Activated naive CD4-positive, alpha-beta T cell treated with anti-CD3 and anti-CD28 coated beads, Interleukin-2, amount 50 U/mL, for 72 hours (primary cell): ENCODE measurements around the gene ERFE. TPM values are rescaled to one million over a fixed set of nuclear protein-coding genes. Genes with fewer than 3 reads are reported as not detected.

Experiments used
- ATAC-seq, 2 donors: fragments of 150-1000 bp; cut with Tn5 transposase; 2 replicates each; pipeline ENCODE4 v1.10.0; 2021; ENCODE audit warnings: mild to moderate bottlenecking in 2 of 2, moderate library complexity in 2 of 2
- DNase-seq, 2 donors: peaks; one replicate each; pipeline ENCODE4 v3.0.0; 2021 to 2022; ENCODE audit warnings: low spot score in 2 of 2
- H3K27ac Mint-ChIP-seq, 2 donors: one replicate each; pipeline ENCODE4 v1.8.0; 2022; ENCODE audit warnings: mild to moderate bottlenecking in 2 of 2, mixed read lengths in 2 of 2
- H3K36me3 Mint-ChIP-seq, 2 donors: one replicate each; pipeline ENCODE4 v1.8.0; 2022; ENCODE audit warnings: mixed read lengths in 2 of 2
- H3K9me3 Mint-ChIP-seq, 2 donors: one replicate each; pipeline ENCODE4 v1.8.0; 2022; ENCODE audit warnings: mixed read lengths in 2 of 2
- total RNA-seq, 2 donors: library from RNA; stranded (reverse); gene quantifications; one replicate each; pipeline ENCODE4 v1.2.3, GENCODE V29; 2022

ERFE gene
- total RNA-seq, 2 donors from 2014 or later: 0.60 TPM; not detected in 1

DNA sequence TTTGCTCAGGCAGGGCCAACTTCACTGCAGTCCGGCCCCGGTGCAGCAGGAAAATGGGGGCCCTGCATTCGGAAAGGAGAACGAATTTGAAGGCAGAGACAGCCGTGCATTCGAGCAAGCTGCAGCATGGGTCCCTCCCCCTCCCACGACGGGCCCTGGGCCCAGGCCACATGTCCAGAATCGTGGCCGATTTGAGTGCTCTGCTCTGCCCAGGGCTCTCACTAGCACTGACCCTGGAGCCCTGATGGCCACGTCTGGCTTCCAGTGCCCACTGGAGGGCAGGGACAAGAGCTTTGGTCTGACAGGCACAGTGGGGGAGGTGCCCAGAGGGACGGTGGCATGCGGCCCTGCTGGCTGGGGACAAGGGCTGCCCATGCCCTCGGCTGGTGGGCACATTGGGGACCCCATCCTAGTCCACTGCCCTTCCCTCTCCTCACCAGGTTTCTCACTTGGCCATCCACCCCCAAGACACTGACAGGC is 34.7 kb upstream of the ERFE start:
- no peak for ATAC-seq
- no peak overlapping the region for H3K27ac Mint-ChIP-seq

DNA sequence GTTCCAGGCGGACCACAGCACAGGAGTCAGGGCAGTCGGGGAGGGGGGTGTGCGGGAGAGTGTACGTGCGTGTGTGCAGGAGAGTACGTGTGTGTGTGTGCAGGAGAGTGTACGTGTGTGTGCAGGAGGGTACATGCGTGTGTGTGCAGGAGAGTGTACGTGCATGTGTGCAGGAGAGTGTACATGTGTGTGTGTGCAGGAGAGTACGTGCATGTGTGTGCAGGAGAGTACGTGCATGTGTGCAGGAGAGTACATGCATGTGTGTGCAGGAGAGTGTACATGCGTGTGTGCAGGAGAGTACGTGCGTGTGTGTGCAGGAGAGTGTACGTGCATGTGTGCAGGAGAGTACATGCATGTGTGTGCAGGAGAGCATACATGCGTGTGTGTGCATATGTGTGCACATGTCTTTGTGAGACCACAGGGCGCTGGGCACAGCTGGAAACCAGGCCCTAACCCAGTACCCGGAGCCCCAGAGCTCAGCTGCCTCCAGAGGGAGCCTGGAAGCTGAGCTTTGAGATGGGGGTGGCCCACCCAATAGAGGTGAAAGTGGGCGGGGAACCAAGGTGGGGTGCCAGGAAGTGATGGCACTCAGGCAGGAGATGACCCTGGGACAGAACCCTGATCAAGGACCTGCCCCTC is 34.2 kb upstream of the ERFE start:
- H3K27ac Mint-ChIP-seq: no peak overlapping the region
- H3K36me3 Mint-ChIP-seq: no peaks in the 10 kb centered on the region
- no peaks in the 10 kb centered on the region for H3K9me3 Mint-ChIP-seq
- DNase-seq (no peak), ATAC-seq (no peak)

More for the DNA sequence above, 34.7 kb upstream of the ERFE start:
- Mint-ChIP-seq H3K36me3 (no peaks in the 10 kb centered on the region), H3K9me3 (no peaks in the 10 kb centered on the region)
- DNase-seq: no peak

DNA sequence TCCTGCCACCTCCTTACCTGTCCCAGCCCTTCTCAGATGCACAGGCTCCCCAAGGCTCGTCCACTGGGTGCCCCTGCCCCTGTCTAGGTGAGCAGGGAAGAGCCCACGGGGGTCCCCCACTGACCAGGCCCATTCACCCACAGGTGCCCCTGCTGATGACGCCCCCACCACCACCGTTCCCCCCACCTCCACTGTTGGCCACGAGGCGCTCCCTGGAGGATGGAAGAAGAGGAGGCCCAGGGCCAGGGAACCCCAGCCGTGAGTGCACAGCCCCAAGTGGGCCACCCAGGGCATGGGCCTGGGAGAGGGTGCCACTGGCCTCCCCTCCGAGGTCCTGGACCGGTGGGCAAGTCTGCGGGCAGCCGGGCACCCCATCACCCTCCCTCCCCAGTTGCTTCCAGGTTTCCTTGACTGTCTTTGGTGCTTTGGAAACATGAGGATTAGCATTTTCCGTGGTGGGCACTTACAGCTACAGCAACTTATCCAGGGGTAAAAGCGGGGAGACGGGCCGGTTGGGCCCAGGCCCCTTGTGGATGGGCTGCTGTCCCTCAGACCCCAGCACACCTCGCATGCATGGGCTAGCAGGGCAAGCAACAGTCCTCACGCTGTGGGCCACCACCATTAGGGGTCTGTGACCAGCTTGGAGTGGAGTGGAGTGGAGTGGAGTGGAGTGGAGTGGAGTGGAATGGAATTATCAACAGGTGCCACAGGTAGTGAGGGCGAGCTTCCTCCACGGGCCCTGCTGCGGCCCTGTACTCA is 33.5 kb upstream of the ERFE start:
- DNase-seq (no peak), ATAC-seq (peak in 1 of 2 donors; percentile 29)
- Mint-ChIP-seq H3K36me3 (no peaks in the 10 kb centered on the region), H3K9me3 (no peaks in the 10 kb centered on the region), H3K27ac (no peak overlapping the region)

DNA sequence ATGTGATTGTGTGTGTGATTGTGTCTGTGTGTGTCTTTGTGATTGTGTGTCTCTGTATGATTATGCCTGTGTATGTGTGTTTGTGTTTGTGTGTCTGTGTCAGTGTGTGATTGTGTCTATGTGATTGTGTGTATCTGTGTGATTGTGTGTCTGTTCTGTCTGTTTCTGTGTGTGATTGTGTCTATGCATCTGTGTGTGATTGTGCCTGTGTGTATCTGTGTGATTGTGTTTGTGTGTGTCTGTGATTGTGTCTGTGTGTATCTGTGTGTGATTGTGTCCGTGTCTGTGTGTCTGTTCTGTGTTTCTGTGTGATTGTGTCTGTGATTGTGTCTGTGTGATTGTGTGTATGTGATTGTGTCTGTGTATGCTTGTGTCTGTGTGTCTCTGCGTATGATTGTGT is 32.4 kb upstream of the ERFE start:
- Mint-ChIP-seq H3K36me3 (no peaks in the 10 kb centered on the region), H3K9me3 (no peaks in the 10 kb centered on the region), H3K27ac (no peak overlapping the region)
- DNase-seq (no peak), ATAC-seq (no peak)

DNA sequence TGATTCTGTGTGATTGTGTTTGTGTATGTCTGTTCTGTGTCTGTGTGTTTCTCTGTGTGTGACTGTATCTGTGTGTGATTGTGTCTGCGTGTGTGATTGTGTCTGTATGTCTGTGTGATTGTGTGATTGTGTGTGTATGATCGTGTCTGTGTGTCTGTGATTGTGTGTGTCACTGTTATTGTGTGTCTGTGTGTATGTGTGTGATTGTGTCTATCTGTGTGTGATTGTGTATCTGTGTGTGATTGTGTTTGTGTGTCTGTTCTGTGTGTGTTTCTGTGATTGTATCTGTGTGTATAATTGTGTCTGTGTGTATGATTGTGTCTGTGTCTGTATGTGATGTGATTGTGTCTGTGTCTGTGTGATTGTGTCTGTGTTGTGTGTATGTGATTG is 32.0 kb upstream of the ERFE start:
- H3K27ac Mint-ChIP-seq: no peak overlapping the region
- no peak for DNase-seq
- no peaks in the 10 kb centered on the region for H3K36me3 Mint-ChIP-seq
- no peaks in the 10 kb centered on the region for H3K9me3 Mint-ChIP-seq
- ATAC-seq: no peak

DNA sequence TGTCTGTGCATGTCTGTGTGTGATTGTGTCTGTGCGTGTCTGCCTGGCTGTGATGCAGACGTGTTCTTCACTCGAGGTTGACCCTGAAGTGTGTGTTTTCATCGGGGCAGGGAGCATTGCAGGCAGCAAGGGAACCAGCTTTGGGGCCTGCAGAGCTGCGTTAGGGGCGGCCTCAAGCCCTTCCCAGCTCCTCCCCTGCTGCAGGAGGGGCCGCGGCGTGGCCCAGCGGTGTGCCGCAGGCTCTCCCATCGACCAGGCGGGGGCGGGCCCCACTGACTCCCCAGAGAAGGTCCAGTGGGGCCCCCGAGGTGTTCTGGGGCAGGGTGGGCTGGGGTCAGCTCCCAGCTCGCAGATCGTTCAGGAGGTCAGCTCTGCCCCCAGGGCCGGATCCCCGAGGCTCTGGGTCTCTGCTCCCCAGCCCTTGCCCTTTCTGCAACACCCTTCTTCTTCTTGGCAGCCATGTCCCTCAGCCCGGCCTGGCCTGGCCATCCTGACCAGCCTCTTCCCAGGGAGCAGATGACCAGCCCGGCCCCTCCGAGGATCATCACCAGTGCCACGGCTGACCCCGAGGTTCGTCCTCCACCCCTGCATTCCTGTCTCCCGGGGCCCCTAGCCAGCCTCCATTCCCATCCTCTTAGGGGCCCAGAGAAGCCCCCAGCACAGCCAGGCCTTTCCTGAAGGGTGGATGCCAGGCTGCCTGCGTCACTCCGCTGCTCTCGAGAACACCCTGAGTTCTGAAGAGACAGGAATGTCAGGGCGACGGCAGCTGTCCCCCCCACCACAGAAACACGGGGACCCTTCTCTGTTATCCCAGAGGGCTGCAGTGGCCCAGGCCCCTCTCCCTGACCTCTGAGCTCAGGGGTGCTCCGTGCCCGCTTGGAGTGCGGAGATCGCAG is 31.4 kb upstream of the ERFE start:
- H3K36me3 Mint-ChIP-seq: no peaks in the 10 kb centered on the region
- H3K9me3 Mint-ChIP-seq: no peaks in the 10 kb centered on the region
- no peak overlapping the region for H3K27ac Mint-ChIP-seq
- ATAC-seq (peak; percentile 24 to 61), DNase-seq (no peak)

DNA sequence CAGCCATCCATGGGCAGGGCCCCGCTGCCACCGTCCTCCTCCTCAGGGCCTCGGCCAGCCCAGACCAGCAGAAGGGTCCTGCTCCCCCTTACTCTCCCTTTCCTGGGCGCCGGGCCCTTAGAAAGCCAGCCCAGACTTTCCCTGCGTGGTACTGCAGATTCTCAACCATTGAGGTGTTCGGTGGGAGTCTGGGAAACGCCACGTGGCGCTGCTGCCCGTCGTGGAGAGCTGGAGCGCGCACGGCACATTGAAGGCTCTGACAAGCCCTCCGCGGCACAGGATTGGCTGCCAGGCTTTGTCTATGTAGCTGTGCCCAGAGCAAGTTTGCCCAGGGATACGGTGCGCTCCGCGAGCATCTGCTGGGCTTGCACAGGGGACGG is 30.7 kb upstream of the ERFE start:
- Mint-ChIP-seq H3K27ac (no peak overlapping the region), H3K36me3 (no peaks in the 10 kb centered on the region), H3K9me3 (no peaks in the 10 kb centered on the region)
- DNase-seq (no peak), ATAC-seq (no peak)

DNA sequence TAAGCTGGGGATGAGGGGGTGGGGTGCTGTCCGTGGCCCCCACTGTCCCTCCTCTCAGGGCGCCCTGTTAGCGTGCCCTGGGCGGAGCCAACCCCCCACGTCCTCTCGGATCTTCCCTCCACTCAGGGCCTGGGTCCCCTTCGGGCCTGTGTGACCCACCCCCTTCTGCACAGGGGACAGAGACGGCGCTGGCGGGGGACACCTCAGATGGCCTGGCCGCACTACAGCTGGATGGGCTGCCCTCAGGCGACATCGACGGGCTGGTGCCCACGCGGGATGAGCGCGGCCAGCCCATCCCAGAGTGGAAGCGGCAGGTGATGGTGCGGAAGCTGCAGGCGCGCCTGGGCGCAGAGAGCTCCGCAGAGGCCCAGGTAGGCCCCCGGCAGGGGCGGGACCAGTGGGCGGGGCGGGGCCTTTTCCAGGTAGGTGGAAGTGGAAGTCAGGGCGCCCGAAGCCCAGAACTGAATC is 30.2 kb upstream of the ERFE start:
- ATAC-seq (no peak), DNase-seq (no peak)
- Mint-ChIP-seq H3K27ac (no peak overlapping the region), H3K9me3 (no peaks in the 10 kb centered on the region), H3K36me3 (no peaks in the 10 kb centered on the region)

DNA sequence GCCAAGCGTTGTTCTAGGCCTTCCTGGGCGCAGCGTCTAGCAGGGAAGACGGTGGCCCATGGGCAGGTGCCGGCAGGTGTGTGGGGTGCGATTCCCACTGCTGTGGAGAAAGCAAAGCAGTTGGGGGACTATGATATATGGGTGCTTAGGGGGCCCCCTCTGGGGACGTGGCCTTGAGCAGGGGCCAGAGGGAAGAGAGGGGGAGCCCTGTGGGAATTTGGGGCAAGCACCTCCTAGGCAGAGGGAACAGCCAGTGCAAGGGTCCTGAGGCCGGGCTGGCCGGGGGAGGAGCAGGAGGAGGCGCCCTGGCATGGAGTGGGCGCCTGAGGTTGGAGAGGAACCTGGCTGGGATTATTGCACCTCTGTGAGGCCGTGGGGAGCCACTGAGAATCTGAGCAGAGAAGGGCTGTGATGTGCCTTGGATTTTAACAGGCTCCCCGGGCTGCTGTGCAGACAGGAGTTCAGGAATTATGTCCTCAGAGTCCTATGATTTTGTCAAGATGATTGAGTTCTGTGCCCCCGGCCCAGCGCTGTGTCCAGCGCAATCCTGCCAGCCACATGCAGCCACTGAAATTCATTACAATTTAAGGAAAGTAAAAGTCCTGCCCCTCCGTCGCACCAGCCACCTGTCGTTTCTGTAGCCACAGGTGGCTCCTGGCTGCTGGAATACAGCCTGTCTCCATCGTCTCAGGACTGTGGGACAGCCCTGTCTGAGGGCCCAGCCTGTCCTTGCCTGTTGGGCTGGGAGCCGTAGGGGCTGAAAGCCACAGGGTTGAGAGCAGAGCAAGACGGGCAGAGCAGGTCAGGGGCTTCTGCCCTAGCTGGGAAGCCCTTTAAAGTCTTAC is 29.4 kb upstream of the ERFE start:
- H3K27ac Mint-ChIP-seq: no peak overlapping the region
- H3K9me3 Mint-ChIP-seq: no peaks in the 10 kb centered on the region
- no peak for DNase-seq
- no peak for ATAC-seq
- no peaks in the 10 kb centered on the region for H3K36me3 Mint-ChIP-seq

DNA sequence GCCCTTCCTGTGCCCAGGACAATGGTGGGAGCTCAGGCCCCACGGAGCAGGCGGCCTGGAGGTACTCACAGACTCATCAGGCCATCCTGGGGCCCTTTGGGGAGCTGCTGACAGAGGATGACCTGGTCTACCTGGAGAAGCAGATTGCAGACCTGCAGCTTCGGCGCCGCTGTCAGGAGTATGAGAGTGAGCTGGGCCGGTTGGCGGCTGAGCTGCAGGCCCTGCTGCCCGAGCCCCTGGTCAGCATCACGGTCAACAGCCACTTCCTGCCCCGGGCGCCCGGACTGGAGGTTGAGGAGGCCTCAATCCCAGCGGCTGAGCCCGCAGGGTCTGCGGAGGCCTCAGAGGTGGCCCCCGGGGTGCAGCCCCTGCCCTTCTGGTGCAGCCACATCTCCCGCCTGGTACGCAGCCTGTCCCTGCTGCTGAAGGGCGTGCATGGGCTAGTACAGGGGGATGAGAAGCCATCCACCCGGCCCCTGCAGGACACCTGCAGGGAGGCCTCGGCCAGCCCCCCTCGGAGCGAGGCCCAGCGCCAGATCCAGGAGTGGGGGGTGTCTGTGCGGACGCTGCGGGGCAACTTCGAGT is 28.6 kb upstream of the ERFE start:
- ATAC-seq: no peak
- H3K36me3 Mint-ChIP-seq: no peaks in the 10 kb centered on the region
- no peak for DNase-seq
- H3K27ac Mint-ChIP-seq: no peak overlapping the region
- no peaks in the 10 kb centered on the region for H3K9me3 Mint-ChIP-seq

DNA sequence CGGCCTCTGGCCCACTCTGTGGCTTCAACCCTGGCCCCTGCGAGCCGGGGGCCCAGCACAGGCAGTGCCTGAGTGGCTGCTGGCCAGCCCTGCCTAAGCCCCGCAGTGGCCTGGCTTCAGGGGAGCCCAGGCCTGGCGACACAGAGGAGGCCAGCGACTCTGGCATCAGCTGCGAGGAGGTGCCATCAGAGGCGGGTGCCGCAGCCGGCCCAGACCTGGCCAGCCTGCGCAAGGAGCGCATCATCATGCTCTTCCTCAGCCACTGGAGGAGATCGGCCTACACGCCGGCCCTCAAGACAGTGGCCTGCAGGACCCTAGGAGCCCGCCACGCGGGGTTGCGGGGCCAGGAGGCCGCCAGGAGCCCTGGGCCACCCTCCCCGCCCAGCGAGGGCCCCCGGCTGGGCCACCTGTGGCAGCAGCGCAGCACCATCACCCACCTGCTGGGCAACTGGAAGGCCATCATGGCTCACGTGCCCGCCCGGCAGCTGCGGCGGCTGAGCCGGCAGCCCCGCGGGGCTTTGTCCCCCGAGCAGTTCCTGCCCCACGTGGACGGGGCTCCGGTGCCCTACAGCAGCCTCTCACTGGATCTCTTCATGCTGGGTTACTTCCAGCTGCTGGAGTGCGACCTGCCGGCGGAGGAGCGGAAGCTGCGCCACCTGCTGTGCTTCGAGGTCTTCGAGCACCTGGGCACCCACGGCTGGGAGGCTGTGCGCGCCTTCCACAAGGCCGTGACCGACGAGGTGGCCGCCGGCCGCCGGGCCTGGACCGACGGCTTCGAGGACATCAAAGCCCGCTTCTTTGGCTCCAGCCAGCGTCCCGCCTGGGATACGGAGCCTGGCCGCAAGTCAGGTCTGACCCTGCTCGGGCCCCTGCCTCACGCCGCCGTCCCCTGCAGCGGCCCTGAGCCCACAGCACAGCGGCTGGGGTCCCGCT is 27.8 kb upstream of the ERFE start:
- H3K27ac Mint-ChIP-seq: no peak overlapping the region

DNA sequence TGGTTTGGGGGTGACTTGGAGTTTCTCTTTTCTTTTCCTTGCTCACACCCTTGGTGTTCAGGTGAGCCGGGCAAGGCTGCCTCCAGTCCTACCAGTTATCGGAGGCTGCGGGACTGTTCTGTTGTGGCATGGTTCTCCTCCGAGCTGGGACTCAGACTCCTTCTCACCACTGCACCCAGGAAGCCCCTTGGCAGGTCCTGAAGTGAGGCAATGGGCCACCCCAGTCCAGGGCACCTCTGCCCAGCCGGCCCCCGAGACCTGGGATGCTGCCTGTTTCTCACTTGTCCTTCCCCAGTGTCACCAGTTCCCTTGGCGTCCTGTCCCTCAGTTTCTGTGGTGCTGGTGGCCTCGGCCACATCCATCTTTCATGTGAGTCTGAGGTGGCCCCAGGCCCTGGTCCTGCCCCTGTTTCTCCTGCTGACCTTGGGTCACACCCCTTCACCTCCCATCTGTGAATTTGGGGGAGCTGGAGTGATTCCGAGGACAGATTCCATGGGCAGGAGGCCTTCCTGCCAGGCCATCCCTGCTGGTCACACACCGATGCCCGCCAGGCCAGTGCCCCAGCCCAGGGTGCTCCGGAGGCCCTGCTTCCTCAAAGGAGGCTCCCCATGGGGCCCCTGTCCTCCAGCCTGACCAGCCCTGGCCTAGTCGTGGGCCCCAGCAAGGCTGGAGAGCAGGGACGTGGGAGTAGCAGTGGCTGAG is 26.9 kb upstream of the ERFE start:
- DNase-seq (no peak), ATAC-seq (no peak)
- no peaks in the 10 kb centered on the region for H3K9me3 Mint-ChIP-seq
- no peaks in the 10 kb centered on the region for H3K36me3 Mint-ChIP-seq
- H3K27ac Mint-ChIP-seq: no peak overlapping the region

More for the DNA sequence above, 27.8 kb upstream of the ERFE start:
- no peak for ATAC-seq
- Mint-ChIP-seq H3K9me3 (no peaks in the 10 kb centered on the region), H3K36me3 (no peaks in the 10 kb centered on the region)
- DNase-seq: no peak

DNA sequence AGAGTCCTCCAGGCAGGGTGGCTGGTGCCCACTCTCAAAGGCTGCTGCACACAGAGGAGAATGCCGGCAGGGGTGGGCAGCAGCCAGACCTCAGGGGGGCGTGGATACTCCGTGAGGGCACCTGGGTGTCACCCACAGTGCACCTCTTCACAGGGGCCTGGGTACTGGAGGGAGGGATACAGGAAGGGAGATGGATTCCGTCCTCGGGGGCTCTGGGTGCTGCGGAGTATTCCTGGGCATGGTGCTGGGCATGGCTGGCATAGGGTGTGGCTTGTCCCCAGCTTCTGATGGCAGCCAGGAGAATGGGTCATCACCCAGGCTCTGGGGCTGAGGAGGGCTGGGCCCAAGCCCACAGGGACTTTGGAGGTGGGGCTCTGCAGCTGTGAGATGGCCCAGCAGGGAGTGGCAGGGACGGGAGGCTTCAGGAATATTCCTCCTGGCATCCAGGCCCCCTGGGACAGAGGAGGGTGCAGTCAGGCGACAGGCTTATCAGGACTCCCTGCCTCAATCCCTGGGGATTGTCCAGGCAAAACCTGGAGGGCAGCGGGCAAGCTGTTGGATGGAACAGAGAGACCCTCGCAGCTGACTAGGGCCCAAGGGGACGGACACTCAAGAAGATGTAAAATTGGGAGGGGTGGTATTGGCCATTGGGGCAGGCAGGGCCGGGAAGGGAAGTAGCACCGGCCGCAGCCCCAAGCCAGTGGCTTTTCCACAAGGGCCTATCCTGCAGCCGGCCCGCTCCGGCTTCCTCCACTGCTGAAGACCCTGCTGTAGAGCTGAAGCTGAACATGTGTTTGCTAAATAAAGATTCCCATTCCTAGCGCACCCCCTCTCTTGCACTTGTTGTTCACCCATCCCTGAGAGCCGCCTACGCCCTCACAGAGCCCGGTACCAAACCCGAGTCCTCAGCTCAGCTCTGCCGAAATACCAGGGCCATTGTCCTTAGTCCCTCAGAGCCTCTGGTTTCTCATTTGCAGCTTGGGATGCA is 26.0 kb upstream of the ERFE start:
- DNase-seq (no peak), ATAC-seq (no peak)
- H3K27ac Mint-ChIP-seq: no peak overlapping the region
- H3K36me3 Mint-ChIP-seq: no peaks in the 10 kb centered on the region
- no peaks in the 10 kb centered on the region for H3K9me3 Mint-ChIP-seq
